Esophagus muscularis mucosa (tissue), 4 donors: Measurements from ENCODE around the gene HERC4. TPM values are rescaled to one million over a fixed set of nuclear protein-coding genes. Genes with fewer than 3 reads are reported as not detected.

ENCODE experiments used
- DNase-seq: peaks from one replicate; pipeline ENCODE4 v3.0.0-alpha.2; 2017; ENCODE audit errors: extremely low spot score
- H3K27ac ChIP-seq, 4 donors: fragments of 200-600 bp; sonication (generic); replicated peaks in 1 of 4; 1 replicate in 3 of 4; 2 replicates in 1 of 4; pipeline ENCODE4 v1.5.1; 2016 to 2019; ENCODE audit warnings: mild to moderate bottlenecking in 1 of 4
- H3K27me3 ChIP-seq, 4 donors: fragments of 200-600 bp; sonication (generic); one replicate each; pipeline versions ENCODE4 v1.5.1 to v1.6.0; 2016 to 2019
- H3K36me3 ChIP-seq, 4 donors: fragments of 200-600 bp; sonication (generic); one replicate each; pipeline ENCODE4 v1.5.1; 2016 to 2019
- H3K4me1 ChIP-seq, 4 donors: fragments of 200-600 bp; sonication (generic); one replicate each; pipeline ENCODE4 v1.5.1; 2016 to 2019
- H3K4me3 ChIP-seq, 4 donors: fragments of 200-600 bp; sonication (generic); 1 replicate in 2 of 4; 2 replicates in 2 of 4; pipeline ENCODE4 v1.5.1; 2016 to 2019; ENCODE audit warnings: mild to moderate bottlenecking in 4 of 4, moderate library complexity in 1 of 4
- H3K9me3 ChIP-seq, 4 donors: fragments of 200-600 bp; sonication (generic); 1 replicate in 3 of 4; 2 replicates in 1 of 4; pipeline ENCODE4 v1.5.1; 2016 to 2019
- EP300 ChIP-seq: sonication (generic); formaldehyde crosslinking; IDR thresholded peaks from one replicate; pipeline ENCODE4 v1.6.1; 2017; ENCODE audit warnings: antibody characterized with exemption
- POLR2A ChIP-seq: fragments of 450-650 bp; IDR thresholded peaks from one replicate; pipeline ENCODE4 v1.6.1; 2017; ENCODE audit warnings: antibody characterized with exemption, moderate library complexity, mild to moderate bottlenecking, low read depth
- POLR2AphosphoS5 ChIP-seq, 2 donors: sonication (generic); formaldehyde crosslinking; IDR thresholded peaks; one replicate each; pipeline ENCODE4 v1.6.1; 2017; ENCODE audit warnings: antibody characterized with exemption in 2 of 2
- WGBS: methylation state at CpG from one replicate; pipeline ENCODE4 v1.1.5; 2018; 5-methylcytosine and 5-hydroxymethylcytosine counted together
- intact Hi-C: fragments of 100-400 bp; cut with DNase I; formaldehyde crosslinking; loops from one replicate; pipeline ENCODE4 v1.15.1; 2023
- total RNA-seq, 4 donors: library from RNA; depleted of rRNA; stranded (reverse); fragments of >200 nt; gene quantifications; one replicate each; pipeline versions ENCODE4 v1.1.0 to v1.2.1, GENCODE V29; 2016
- TF ChIP-seq, protein P1 (sequence below), 3 experiments: fragments of 200-600 bp in 2 of 3; fragments of 450-650 bp in 1 of 3; sonication (generic) in 2 of 3; IDR thresholded peaks; one replicate each; pipeline ENCODE4 v1.5.1; 2017 to 2019; ENCODE audit warnings: antibody characterized with exemption in 3 of 3, mild to moderate bottlenecking in 2 of 3, moderate library complexity in 1 of 3

Gene HERC4
- total RNA-seq, 4 donors from 2014 or later = 24.9 to 42.4 (median 30.1) TPM

DNA sequence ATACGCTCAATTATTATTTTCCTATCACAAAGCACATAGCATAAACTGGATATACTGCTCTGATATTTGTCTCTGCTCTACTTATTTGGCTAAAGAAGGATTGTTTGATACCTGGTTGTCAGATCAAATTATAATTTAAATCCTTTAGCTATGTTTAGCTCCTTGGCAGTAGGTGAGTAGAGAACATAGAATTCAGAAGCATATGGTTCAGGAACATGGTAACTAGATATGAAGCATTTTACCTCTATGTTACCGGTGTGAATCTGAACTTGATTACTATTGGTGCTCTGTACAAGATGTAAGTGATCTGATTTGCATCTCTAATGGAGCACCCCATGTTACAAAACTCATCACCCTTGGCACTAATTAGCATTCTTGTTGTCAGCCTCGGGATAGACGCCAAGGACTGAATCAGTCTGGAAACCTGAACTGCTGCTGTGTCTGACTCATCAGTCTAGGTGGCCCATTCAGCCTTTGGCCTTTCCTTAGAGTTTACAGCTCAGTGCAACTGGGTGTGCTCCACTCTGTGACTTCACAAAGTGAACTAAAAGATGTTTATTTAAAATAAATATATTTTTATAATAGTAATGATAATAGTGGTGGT lies 21.9 kb upstream of the HERC4 start:
- no peaks in the 10 kb centered on the region for H3K27me3 ChIP-seq
- no peak for DNase-seq
- peak overlapping the region in 2 of 4 donors; percentile 8 for H3K27ac ChIP-seq
- H3K4me3 ChIP-seq = no peak overlapping the region
- TF ChIP-seq POLR2A = no peak
- TF ChIP-seq POLR2AphosphoS5 (IDR thresholded peaks at IDR 0.05) = peak in 1 of 2 donors; percentile 46
- TF ChIP-seq, protein P1, sequence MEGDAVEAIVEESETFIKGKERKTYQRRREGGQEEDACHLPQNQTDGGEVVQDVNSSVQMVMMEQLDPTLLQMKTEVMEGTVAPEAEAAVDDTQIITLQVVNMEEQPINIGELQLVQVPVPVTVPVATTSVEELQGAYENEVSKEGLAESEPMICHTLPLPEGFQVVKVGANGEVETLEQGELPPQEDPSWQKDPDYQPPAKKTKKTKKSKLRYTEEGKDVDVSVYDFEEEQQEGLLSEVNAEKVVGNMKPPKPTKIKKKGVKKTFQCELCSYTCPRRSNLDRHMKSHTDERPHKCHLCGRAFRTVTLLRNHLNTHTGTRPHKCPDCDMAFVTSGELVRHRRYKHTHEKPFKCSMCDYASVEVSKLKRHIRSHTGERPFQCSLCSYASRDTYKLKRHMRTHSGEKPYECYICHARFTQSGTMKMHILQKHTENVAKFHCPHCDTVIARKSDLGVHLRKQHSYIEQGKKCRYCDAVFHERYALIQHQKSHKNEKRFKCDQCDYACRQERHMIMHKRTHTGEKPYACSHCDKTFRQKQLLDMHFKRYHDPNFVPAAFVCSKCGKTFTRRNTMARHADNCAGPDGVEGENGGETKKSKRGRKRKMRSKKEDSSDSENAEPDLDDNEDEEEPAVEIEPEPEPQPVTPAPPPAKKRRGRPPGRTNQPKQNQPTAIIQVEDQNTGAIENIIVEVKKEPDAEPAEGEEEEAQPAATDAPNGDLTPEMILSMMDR (IDR thresholded peaks at IDR 0.05) = no peak
- no peak for TF ChIP-seq EP300
- intact Hi-C loops = no loop called here
- peaks cover 0 to 20% (median 11%) of the 10 kb centered on the region in 4 donors for H3K4me1 ChIP-seq
- H3K36me3 ChIP-seq = no peaks in the 10 kb centered on the region
- 54% methylated on average over 4 of the region's 4 CpGs for WGBS
- H3K9me3 ChIP-seq = no peaks in the 10 kb centered on the region

DNA sequence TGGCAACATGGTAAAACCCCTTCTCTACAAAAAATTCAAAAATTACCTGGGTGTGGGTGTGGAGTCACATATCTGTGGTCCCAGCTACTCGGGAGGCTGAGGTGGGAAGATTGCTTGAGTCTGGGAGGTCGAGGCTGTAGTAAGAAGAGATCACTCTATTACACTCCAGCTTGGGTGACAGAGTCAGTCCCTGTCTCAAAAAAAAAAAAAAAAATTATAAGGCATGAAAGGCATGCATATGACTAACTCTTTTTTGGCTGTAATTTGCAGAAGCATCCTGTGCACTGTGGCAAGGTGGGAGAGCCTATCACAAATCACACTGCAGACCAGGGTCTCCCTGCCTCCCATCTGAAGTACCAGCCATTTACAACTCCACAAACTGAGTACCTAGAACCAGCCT lies 20.1 kb upstream of the HERC4 start:
- H3K27me3 ChIP-seq = no peaks in the 10 kb centered on the region
- WGBS = 73% methylated on average over 2 of the region's 2 CpGs
- intact Hi-C loops = no loop called here

DNA sequence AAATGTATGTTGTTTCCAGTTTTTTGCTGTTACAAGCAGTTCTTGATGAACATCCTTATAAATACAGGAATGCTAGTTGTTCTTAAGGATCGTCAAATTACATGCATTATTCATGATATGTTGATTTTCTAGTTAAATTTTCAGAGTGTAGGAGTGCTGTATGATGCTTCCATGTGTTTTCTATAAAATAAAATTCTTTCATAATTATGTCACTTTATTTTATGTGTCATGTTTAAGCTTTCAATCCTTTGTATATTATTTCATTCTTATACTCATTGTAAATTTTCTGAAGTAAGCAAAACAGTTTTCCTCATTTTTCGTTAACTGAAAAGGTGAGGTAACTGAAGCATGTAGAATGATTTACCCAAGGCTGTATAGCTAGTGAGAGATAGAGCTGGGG lies 17.4 kb upstream of the HERC4 start:
- Histone ChIP-seq H3K27me3 (no peaks in the 10 kb centered on the region), H3K4me1 (peaks cover 0 to 15% (median 7%) of the 10 kb centered on the region in 4 donors), H3K4me3 (no peak overlapping the region), H3K9me3 (no peaks in the 10 kb centered on the region), H3K27ac (no peak overlapping the region), H3K36me3 (no peaks in the 10 kb centered on the region)
- DNase-seq = no peak
- TF ChIP-seq, protein P1 (IDR thresholded peaks at IDR 0.05) = no peak
- TF ChIP-seq EP300 (no peak), POLR2A (no peak), POLR2AphosphoS5 (IDR thresholded peaks at IDR 0.05) (no peak)
- 90% methylated on average over 2 of the region's 2 CpGs for WGBS
- intact Hi-C loops = no loop called here

More for the DNA sequence above, 20.1 kb upstream of the HERC4 start:
- TF ChIP-seq, protein P1 (IDR thresholded peaks at IDR 0.05) = no peak
- TF ChIP-seq EP300 = no peak
- TF ChIP-seq POLR2A = no peak
- no peak for TF ChIP-seq POLR2AphosphoS5 (IDR thresholded peaks at IDR 0.05)
- Histone ChIP-seq H3K4me3 (no peak overlapping the region), H3K36me3 (no peaks in the 10 kb centered on the region), H3K9me3 (no peaks in the 10 kb centered on the region), H3K4me1 (peaks cover 0 to 20% (median 11%) of the 10 kb centered on the region in 4 donors), H3K27ac (peak overlapping the region in 1 of 4 donors; percentile 34)
- DNase-seq = no peak

DNA sequence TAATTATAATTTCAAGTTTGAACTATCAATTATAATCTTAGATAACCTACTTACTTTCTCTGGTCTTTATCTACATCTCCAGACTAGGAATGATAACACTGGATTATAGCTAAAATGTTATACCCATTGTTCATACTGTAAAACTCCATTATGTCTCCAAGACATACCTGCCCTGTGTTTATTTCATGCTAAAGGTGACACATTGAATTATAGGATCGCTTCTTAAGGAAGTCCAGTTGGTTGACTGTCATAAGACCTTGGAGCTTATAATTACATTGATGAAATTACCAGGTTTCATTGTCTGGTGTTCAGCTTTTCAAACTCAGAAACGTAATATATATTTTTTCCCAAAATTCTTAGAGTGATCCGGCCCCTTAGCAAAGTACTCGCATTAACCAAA lies 15.5 kb upstream of the HERC4 start:
- TF ChIP-seq, protein P1 (IDR thresholded peaks at IDR 0.05) = no peak
- intact Hi-C loops = no loop called here
- H3K4me1 ChIP-seq = peaks cover 0 to 8% (median 0%) of the 10 kb centered on the region in 4 donors
- DNase-seq = no peak
- 91% methylated on average over 4 of the region's 4 CpGs for WGBS
- H3K4me3 ChIP-seq = no peak overlapping the region
- no peaks in the 10 kb centered on the region for H3K27me3 ChIP-seq
- H3K27ac ChIP-seq = no peak overlapping the region
- H3K9me3 ChIP-seq = no peaks in the 10 kb centered on the region
- no peaks in the 10 kb centered on the region for H3K36me3 ChIP-seq

DNA sequence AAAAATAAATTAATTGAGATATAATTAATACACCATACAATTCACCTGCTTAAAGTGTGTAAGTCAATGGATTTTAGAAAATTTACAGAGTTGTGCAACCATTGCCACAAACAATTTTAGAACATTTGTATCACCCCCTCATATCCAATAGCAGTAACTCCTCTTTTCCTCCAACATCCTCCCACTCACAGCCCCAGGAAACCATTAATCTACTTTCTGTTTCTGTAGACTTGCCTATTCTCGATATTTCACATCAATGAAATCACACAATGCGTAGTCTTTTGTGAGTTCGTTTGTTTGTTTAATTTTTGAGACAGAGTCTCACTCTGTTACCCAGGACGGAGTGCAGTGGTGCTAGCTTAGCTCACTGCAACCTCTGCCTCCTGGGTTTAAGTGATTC lies 13.7 kb upstream of the HERC4 start:
- intact Hi-C loops = no loop called here
- H3K9me3 ChIP-seq = no peaks in the 10 kb centered on the region
- TF ChIP-seq, protein P1 (IDR thresholded peaks at IDR 0.05) = no peak
- TF ChIP-seq POLR2A = no peak
- TF ChIP-seq POLR2AphosphoS5 (IDR thresholded peaks at IDR 0.05) = no peak
- no peak for TF ChIP-seq EP300
- H3K4me1 ChIP-seq = peaks cover 0 to 7% (median 0%) of the 10 kb centered on the region in 4 donors
- no peak overlapping the region for H3K27ac ChIP-seq
- 56% methylated on average over 4 of the region's 4 CpGs for WGBS
- no peaks in the 10 kb centered on the region for H3K27me3 ChIP-seq
- no peak for DNase-seq
- H3K4me3 ChIP-seq = no peak overlapping the region
- H3K36me3 ChIP-seq = no peaks in the 10 kb centered on the region
